Fibroblast of villous mesenchyme (primary cell): ENCODE results near the gene ARMC3. TPM values are rescaled to one million over a fixed set of nuclear protein-coding genes. Genes with fewer than 3 reads are reported as not detected.

ENCODE experiments used
- DNase-seq: peaks from one replicate; pipeline ENCODE4 v3.0.0-alpha.2; 2010; ENCODE audit warnings: low read depth
- H3K4me3 ChIP-seq: 2 replicates; pipeline ENCODE4 v1.5.1; 2011; ENCODE audit warnings: low read depth, mild to moderate bottlenecking, low read length
- CTCF ChIP-seq: IDR thresholded peaks from 2 replicates; pipeline ENCODE4 v1.5.1; 2012; ENCODE audit warnings: low read depth, mild to moderate bottlenecking, low read length; ENCODE audit not compliant: insufficient read depth
- small RNA-seq: library from RNA; depleted of rRNA; stranded (forward); fragments of <200 nt; gene quantifications from one replicate; pipeline ENCODE3, GENCODE V24; 2012
- total RNA-seq: library from RNA; depleted of rRNA; stranded (reverse); fragments of >200 nt; gene quantifications from 2 replicates; pipeline ENCODE4 v1.2.3, GENCODE V29; 2012

ARMC3 gene
- total RNA-seq, 1 donor = not detected

DNA sequence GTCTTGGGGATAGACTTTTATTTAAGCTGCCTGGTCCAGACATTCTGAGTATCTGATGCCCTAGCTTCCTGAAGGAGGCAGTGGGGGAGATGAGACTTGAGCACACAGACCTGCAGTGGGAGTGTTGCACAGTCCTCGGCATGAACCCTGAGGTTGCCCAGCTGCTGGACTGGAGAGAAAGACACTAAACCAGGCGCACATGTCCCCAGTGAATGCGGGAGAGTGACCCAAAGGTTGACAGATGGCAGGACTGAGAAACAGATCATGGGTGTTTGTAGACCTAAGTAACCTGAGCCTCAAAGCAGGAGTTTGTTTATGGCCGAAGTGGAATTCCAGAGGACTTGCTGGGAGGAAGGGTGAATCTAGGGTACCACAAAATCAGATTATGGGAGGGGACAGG is 151.8 kb downstream of the ARMC3 start:
- TF ChIP-seq CTCF = no peak
- DNase-seq = no peak
- H3K4me3 ChIP-seq = no peak overlapping the region

- no peak for DNase-seq
- no peak for TF ChIP-seq CTCF
- H3K4me3 ChIP-seq = no peak overlapping the region
These were observed 152.4 kb downstream of the ARMC3 start for GRCh38 chr10:23080262-23080661.

DNA sequence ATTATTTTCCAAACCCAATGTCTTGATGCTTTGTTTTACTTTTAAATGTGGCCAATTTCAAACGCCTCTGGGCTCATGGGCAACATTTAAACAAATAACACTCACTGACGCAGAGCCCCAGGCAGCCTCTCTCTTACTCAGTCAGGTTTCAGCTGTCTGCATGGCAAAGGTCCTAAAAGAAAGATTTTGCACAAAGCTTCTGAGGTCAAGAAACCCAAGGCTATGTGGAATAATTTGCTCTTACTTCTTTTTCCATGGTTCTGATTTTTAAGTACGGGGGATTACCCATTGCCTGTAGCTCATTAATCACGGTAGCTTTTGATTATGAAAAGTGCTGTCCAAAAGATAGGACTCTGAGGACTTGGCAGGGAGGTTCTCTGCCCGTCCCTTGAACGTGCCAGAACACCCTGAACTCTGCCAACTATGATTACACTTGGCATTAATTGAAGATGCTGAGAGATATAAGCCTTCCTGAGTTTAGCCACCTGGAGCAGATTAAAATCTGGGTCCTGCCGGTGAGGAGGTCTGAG is 153.4 kb downstream of the ARMC3 start:
- TF ChIP-seq CTCF = no peak
- H3K4me3 ChIP-seq = no peak overlapping the region
- no peak for DNase-seq

GRCh38 chr10:23081891-23082290 is 154.0 kb downstream of the ARMC3 start:
- peak; percentile 33 for DNase-seq
- no peak overlapping the region for H3K4me3 ChIP-seq
- peak; percentile 34 for TF ChIP-seq CTCF

Small RNAs within 50 kb of the gene (small RNA-seq; reads per million reads assigned to genes)
- 5.3 reads per million, percentile 82 among the genes with 10 or more reads in this experiment for gene RNA5SP304

Other genes starting within 250 kb of the ARMC3 start
- gene PIP4K2A, start 213.5 kb upstream of the ARMC3 start, total RNA-seq = 35.8 and 66.7 TPM in 2 replicates
- 11.9 and 15.1 TPM in 2 replicates for gene MSRB2, start 167.5 kb downstream of the ARMC3 start, total RNA-seq